ENCODE results near the gene RING1. TPM values are rescaled to one million over a fixed set of nuclear protein-coding genes. Genes with fewer than 3 reads are reported as not detected.

Gene RING1
- total RNA-seq, 1 donor from 2014 or later: 43.8 TPM

DNA sequence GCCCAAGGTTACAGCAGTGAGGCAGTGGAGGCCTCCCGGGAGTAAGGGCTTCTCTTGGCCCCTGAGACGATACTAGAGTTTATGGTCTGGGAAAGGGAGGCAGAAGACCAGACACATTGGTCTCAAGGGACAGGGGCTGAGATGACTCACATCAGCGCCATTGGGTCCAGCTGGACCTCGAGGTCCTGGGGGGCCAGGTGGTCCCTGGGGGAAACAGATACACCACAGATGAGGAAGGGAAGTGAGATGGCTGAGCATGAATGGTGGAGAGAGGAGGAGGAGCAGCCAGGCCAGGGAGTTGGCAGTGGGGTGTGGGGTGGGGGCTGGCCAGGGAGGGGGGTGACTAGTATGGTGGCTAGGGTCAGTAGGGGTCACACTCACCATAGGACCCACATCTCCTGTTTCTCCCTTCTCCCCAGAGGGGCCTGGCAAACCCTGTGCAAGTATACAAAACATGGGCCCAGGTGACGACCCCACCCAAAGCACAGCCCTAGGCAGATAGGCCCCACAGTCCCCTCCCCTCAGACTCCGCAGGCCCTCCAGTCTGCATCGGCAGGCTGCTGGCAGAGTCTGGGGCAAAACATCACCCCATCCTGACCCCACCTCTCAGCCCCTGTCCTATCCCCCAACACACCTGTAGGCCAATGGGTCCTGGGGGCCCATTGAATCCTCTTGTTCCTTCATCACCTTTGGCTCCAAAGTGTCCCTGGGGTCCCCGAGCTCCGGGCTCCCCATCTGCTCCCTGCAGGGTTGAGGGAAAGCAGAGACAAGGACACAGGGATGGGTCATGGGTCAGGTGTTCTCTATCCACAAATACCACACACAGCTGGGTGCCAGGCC is 37.9 kb upstream of the RING1 start:
- Mint-ChIP-seq H3K27ac (no peak overlapping the region), H3K9me3 (no peaks in the 10 kb centered on the region), H3K4me1 (peaks cover 16% of the 10 kb centered on the region), H3K4me3 (no peak overlapping the region), H3K36me3 (ENCODE audit: low read depth) (no peaks in the 10 kb centered on the region), H3K27me3 (peaks cover 8% of the 10 kb centered on the region)
- intact Hi-C loops (cut with micrococcal nuclease): no loop called here
- DNase-seq (peak; percentile 38), ATAC-seq (ENCODE audit: low read depth) (peak; percentile 76)
- CTCF ChIA-PET: interaction anchor here (1.1 kb wide), 1 partner anchor 170 kb away, joined by 3 read pairs; no protein-coding TSS in a partner anchor
- POLR2A ChIA-PET: interaction anchor here (0.6 to 1.2 kb wide), 2 partner anchors 30 to 202 kb away, joined by 3 to 6 read pairs; partner anchors contain the start of gene BRD2
- TF ChIP-seq, protein P1, sequence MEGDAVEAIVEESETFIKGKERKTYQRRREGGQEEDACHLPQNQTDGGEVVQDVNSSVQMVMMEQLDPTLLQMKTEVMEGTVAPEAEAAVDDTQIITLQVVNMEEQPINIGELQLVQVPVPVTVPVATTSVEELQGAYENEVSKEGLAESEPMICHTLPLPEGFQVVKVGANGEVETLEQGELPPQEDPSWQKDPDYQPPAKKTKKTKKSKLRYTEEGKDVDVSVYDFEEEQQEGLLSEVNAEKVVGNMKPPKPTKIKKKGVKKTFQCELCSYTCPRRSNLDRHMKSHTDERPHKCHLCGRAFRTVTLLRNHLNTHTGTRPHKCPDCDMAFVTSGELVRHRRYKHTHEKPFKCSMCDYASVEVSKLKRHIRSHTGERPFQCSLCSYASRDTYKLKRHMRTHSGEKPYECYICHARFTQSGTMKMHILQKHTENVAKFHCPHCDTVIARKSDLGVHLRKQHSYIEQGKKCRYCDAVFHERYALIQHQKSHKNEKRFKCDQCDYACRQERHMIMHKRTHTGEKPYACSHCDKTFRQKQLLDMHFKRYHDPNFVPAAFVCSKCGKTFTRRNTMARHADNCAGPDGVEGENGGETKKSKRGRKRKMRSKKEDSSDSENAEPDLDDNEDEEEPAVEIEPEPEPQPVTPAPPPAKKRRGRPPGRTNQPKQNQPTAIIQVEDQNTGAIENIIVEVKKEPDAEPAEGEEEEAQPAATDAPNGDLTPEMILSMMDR (IDR thresholded peaks at IDR 0.05): no peak

GRCh38 chr6:33171016-33171879 is 37.1 kb upstream of the RING1 start:
- CTCF ChIA-PET: interaction anchor here (1.2 to 1.8 kb wide), 3 partner anchors 77 to 171 kb away, joined by 5 to 7 read pairs (median 5); no protein-coding TSS in a partner anchor
- DNase-seq: no peak
- ATAC-seq (ENCODE audit: low read depth): no peak
- POLR2A ChIA-PET: interaction anchor here (1.2 kb wide), 1 partner anchor 203 kb away, joined by 6 read pairs; the partner anchor contains the start of gene BRD2
- intact Hi-C loops (cut with micrococcal nuclease): no loop called here
- no peak overlapping the region for H3K27ac Mint-ChIP-seq
- no peaks in the 10 kb centered on the region for H3K9me3 Mint-ChIP-seq
- H3K36me3 Mint-ChIP-seq (ENCODE audit: low read depth): no peaks in the 10 kb centered on the region
- peaks cover 16% of the 10 kb centered on the region for H3K4me1 Mint-ChIP-seq
- peaks cover 11% of the 10 kb centered on the region for H3K27me3 Mint-ChIP-seq
- TF ChIP-seq, protein P1 (IDR thresholded peaks at IDR 0.05): no peak
- H3K4me3 Mint-ChIP-seq: no peak overlapping the region

- Mint-ChIP-seq H3K4me1 (peaks cover 16% of the 10 kb centered on the region), H3K9me3 (no peaks in the 10 kb centered on the region), H3K4me3 (no peak overlapping the region), H3K27me3 (peaks cover 11% of the 10 kb centered on the region), H3K36me3 (ENCODE audit: low read depth) (no peaks in the 10 kb centered on the region), H3K27ac (no peak overlapping the region)
- intact Hi-C loops (cut with micrococcal nuclease): loop anchor here (1.0 kb wide), 1 partner anchor 172 kb away; no protein-coding TSS in a partner anchor
- TF ChIP-seq, protein P1 (IDR thresholded peaks at IDR 0.05): no peak
- DNase-seq (no peak), ATAC-seq (ENCODE audit: low read depth) (no peak)
- ChIA-PET CTCF (interaction anchor here (0.9 to 1.8 kb wide), 6 partner anchors 15 to 172 kb away, joined by 3 to 7 read pairs (median 5); no protein-coding TSS in a partner anchor), POLR2A (no interaction called here)
Observed at GRCh38 chr6:33171880-33172687, 36.2 kb upstream of the RING1 start.

- no peak overlapping the region for H3K27ac Mint-ChIP-seq
- peaks cover 11% of the 10 kb centered on the region for H3K27me3 Mint-ChIP-seq
- H3K36me3 Mint-ChIP-seq (ENCODE audit: low read depth): no peaks in the 10 kb centered on the region
- no peaks in the 10 kb centered on the region for H3K9me3 Mint-ChIP-seq
- TF ChIP-seq, protein P1 (IDR thresholded peaks at IDR 0.05): no peak
- H3K4me3 Mint-ChIP-seq: no peak overlapping the region
- intact Hi-C loops (cut with micrococcal nuclease): loop anchor here (1.0 kb wide), 1 partner anchor 173 kb away; no protein-coding TSS in a partner anchor
- DNase-seq (no peak), ATAC-seq (ENCODE audit: low read depth) (peak; percentile 41)
- ChIA-PET POLR2A (interaction anchor here (1.6 kb wide), 1 partner anchor 36 kb away, joined by 3 read pairs; the partner anchor contains the start of gene RING1), CTCF (interaction anchor here (0.7 to 1.8 kb wide), 11 partner anchors 16 to 1647 kb away, joined by 3 to 7 read pairs (median 4); no protein-coding TSS in a partner anchor)
- peaks cover 16% of the 10 kb centered on the region for H3K4me1 Mint-ChIP-seq
Observed at GRCh38 chr6:33172688-33173534, 35.4 kb upstream of the RING1 start.
